Calu3 (cell line): ENCODE data around the gene PIAS3. TPM values are rescaled to one million over a fixed set of nuclear protein-coding genes. Genes with fewer than 3 reads are reported as not detected.

Source experiments
- BruUV-seq: library from RNA; stranded (reverse); fragments of 400-500 nt; replicated peaks from 2 replicates; lab custom pipeline; 2021; lab: Mats Ljungman, UMichigan
- CTCF ChIA-PET: fragments of 300-600 bp; sonication (Branson Sonifier 250); formaldehyde crosslinking; loops from one replicate; lab custom pipeline; 2022; ENCODE audit warnings: antibody characterized with exemption; lab: Charles Lee
- DNase-seq: peaks from one replicate; pipeline ENCODE4 v3.0.0; 2022
- H3K27ac Mint-ChIP-seq: one replicate; pipeline ENCODE4 v1.8.0; 2022; ENCODE audit warnings: mixed read lengths; ENCODE audit not compliant: unreplicated experiment
- H3K27me3 Mint-ChIP-seq: one replicate; pipeline ENCODE4 v1.8.0; 2022; ENCODE audit warnings: mixed read lengths; ENCODE audit not compliant: unreplicated experiment
- H3K36me3 Mint-ChIP-seq: one replicate; pipeline ENCODE4 v1.8.0; 2022; ENCODE audit warnings: mild to moderate bottlenecking, moderate library complexity, mixed read lengths; ENCODE audit not compliant: insufficient read depth, unreplicated experiment
- H3K4me1 Mint-ChIP-seq: one replicate; pipeline ENCODE4 v1.8.0; 2022; ENCODE audit warnings: mild to moderate bottlenecking, low read depth, mixed read lengths; ENCODE audit not compliant: unreplicated experiment
- H3K4me3 Mint-ChIP-seq: one replicate; pipeline ENCODE4 v1.8.0; 2022; ENCODE audit warnings: mild to moderate bottlenecking, low read depth, moderate library complexity, mixed read lengths; ENCODE audit not compliant: unreplicated experiment
- H3K9me3 Mint-ChIP-seq: one replicate; pipeline ENCODE4 v1.8.0; 2022; ENCODE audit warnings: low read depth, mixed read lengths; ENCODE audit not compliant: unreplicated experiment
- intact Hi-C: fragments of 100-400 bp; cut with micrococcal nuclease; formaldehyde crosslinking; loops from one replicate; pipeline ENCODE4 v1.10.0; 2022; ENCODE audit not compliant: unreplicated experiment
- total RNA-seq: library from RNA; stranded (reverse); gene quantifications from 2 replicates; pipeline ENCODE4 v1.2.3, GENCODE V29; 2022
- TF ChIP-seq, protein P1 (sequence below): fragments of 200-600 bp; IDR thresholded peaks from one replicate; pipeline ENCODE4 v1.8.0; 2022; ENCODE audit warnings: antibody characterized with exemption; ENCODE audit not compliant: unreplicated experiment

PIAS3 gene
- total RNA-seq, 1 experiment from 2014 or later: 40.1 TPM

DNA sequence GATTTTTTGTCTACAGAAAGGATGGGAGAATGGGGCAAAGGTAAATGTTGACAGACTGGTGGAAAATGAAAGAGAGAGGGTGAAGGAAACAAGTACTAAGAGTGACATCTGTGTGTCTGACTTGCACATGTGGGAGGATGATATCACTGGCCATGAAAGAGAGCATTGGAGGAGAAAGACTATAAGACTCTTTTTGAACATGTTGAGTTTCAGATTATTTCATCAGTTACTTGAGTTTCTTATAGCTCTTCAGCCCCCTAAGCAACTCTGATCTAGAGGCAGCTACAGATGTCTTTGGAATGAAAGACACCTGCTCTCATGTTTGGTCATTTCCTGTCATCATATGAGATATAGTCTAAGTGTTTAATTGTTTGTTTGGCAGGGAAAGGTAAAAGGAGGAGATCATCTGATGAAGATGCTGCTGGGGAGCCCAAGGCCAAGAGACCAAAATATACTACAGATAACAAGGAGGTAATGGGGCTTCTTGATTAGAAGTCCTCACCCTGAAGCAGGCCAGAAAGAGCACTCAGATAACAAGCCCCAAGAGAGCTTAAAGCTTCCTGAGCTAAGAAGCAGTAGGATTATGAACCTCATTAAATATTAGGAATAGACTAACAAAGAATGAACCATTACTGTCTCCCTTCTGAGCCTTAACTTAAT is 30.4 kb downstream of the PIAS3 start:
- no peak for DNase-seq
- H3K4me1 Mint-ChIP-seq: no peaks in the 10 kb centered on the region
- no peaks in the 10 kb centered on the region for H3K9me3 Mint-ChIP-seq
- H3K4me3 Mint-ChIP-seq: no peak overlapping the region
- CTCF ChIA-PET: no interaction called here
- peaks cover 40% of the 10 kb centered on the region for H3K36me3 Mint-ChIP-seq
- H3K27me3 Mint-ChIP-seq: no peaks in the 10 kb centered on the region
- H3K27ac Mint-ChIP-seq: no peak overlapping the region
- BruUV-seq: no TSS peak
- intact Hi-C loops: loop anchor here (10.0 kb wide), 1 partner anchor 94 kb away; no protein-coding TSS in a partner anchor
- TF ChIP-seq, protein P1, sequence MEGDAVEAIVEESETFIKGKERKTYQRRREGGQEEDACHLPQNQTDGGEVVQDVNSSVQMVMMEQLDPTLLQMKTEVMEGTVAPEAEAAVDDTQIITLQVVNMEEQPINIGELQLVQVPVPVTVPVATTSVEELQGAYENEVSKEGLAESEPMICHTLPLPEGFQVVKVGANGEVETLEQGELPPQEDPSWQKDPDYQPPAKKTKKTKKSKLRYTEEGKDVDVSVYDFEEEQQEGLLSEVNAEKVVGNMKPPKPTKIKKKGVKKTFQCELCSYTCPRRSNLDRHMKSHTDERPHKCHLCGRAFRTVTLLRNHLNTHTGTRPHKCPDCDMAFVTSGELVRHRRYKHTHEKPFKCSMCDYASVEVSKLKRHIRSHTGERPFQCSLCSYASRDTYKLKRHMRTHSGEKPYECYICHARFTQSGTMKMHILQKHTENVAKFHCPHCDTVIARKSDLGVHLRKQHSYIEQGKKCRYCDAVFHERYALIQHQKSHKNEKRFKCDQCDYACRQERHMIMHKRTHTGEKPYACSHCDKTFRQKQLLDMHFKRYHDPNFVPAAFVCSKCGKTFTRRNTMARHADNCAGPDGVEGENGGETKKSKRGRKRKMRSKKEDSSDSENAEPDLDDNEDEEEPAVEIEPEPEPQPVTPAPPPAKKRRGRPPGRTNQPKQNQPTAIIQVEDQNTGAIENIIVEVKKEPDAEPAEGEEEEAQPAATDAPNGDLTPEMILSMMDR: no peak

DNA sequence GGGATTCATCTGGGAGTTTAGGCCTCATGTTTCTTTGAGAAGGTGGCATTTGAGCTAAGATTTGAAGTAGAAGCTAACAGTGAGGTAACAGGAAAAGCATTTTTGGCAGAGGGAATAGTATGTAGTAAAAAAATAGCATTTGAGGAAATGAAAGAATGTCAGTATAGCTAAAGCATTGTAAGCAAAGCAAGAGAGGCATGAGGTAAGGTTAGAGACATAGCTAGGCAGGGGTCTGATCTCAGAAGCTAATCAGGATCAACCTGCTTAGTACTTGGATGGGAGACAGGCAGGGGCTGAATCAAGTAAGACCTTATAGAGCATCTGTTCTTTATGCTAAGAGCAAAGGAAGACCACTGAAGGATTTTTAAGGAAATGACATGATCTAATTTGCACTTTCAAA is 30.9 kb downstream of the PIAS3 start:
- H3K9me3 Mint-ChIP-seq: no peaks in the 10 kb centered on the region
- BruUV-seq: no TSS peak
- no peak overlapping the region for H3K4me3 Mint-ChIP-seq
- peaks cover 45% of the 10 kb centered on the region for H3K36me3 Mint-ChIP-seq
- TF ChIP-seq, protein P1: no peak
- H3K4me1 Mint-ChIP-seq: no peaks in the 10 kb centered on the region
- no peak overlapping the region for H3K27ac Mint-ChIP-seq
- intact Hi-C loops: loop anchor here (10.0 kb wide), 1 partner anchor 93 kb away; no protein-coding TSS in a partner anchor
- CTCF ChIA-PET: no interaction called here
- no peaks in the 10 kb centered on the region for H3K27me3 Mint-ChIP-seq
- no peak for DNase-seq

DNA sequence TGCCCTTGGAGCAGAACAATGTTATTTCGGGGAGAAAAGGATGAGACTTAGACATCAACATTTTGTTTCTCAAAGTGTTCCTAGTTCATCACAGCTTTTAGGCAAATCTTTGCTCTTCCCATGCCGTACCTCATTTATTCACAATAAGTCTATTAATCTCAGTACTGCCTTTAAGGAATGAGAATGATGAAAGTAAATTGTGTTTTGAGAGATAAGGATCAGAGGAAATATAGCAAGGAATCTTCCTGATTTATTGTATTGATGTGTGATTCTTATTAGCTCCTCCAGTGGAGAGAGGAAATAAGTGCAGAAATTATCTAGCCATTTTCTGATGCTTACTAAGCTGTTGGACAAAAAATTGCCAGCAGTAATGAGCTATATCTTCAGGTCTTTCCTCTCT is 32.9 kb downstream of the PIAS3 start:
- intact Hi-C loops: loop anchor here (10.0 kb wide), 1 partner anchor 91 kb away; no protein-coding TSS in a partner anchor
- CTCF ChIA-PET: interaction anchor here (1.1 kb wide), 1 partner anchor 66 kb away, joined by 3 read pairs; no protein-coding TSS in a partner anchor
- no peak overlapping the region for H3K27ac Mint-ChIP-seq

DNA sequence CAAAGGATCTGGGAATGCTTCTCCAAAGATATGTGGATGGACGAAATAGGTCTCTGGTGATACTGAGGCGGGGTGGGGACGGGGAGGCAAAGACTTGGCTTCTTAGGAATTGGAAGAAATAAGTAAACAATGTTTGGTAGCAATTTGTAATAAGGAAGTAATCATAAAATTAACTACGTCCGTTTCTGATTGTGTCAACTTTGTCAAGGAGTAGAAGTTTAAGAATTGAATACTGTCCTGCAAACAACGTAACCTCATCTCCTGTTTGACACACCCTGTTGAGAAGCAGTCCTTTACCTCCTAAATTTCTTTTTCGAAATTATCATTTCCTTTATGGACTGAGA is 34.4 kb downstream of the PIAS3 start:
- no peaks in the 10 kb centered on the region for H3K27me3 Mint-ChIP-seq
- BruUV-seq: TSS peak; percentile 66
- intact Hi-C loops: loop anchor here (5.0 to 10.0 kb wide), 2 partner anchors 42 to 90 kb away; no protein-coding TSS in a partner anchor
- no peaks in the 10 kb centered on the region for H3K4me1 Mint-ChIP-seq
- peak overlapping the region; percentile 89 for H3K4me3 Mint-ChIP-seq
- peaks cover 38% of the 10 kb centered on the region for H3K36me3 Mint-ChIP-seq
- TF ChIP-seq, protein P1: no peak
- peak overlapping the region; percentile 76 for H3K27ac Mint-ChIP-seq
- CTCF ChIA-PET: interaction anchor here (0.6 to 1.8 kb wide), 4 partner anchors 21 to 140 kb away, joined by 3 to 7 read pairs (median 4); partner anchors contain the start of genes ANKRD34A, NUDT17, PIAS3 and POLR3GL
- no peak for DNase-seq
- H3K9me3 Mint-ChIP-seq: no peaks in the 10 kb centered on the region

More for the DNA sequence above, 32.9 kb downstream of the PIAS3 start:
- no peak for DNase-seq
- TF ChIP-seq, protein P1: no peak
- Mint-ChIP-seq H3K36me3 (peaks cover 42% of the 10 kb centered on the region), H3K4me1 (no peaks in the 10 kb centered on the region), H3K9me3 (no peaks in the 10 kb centered on the region), H3K4me3 (no peak overlapping the region), H3K27me3 (no peaks in the 10 kb centered on the region)
- no TSS peak for BruUV-seq
